Activated T-cell treated with anti-CD3 and anti-CD28 coated beads for 1 hour (primary cell): ENCODE data around the gene PHACTR4.
"Not testable (repeated sequence)": the region's sequence is repeated elsewhere in the genome, so short reads cannot be mapped to it uniquely, and the experiment has no call there.

Source experiments
- DNase-seq: peaks from one replicate; pipeline ENCODE4 v3.0.0-alpha.2; 2020; ENCODE audit warnings: low read depth

The PHACTR4 gene

DNA sequence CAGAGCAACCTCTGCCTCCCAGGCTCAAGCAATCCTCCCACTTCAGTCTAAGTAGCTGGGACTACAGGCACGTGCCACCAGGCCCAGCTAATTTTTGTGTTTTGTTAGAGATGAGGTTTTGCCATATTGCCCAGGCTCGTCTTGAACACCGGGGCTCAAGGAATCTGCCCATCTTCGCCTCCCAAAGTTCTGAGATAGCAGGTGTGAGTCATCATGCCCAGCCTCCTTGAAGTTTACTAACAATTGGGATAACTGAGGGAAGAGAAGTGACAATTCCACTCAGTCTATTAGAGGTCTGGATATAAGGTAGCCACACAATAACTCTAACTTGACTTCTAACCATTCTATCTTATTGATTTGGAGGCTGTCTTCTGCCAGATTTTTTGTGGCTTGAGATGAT, 130.0 kb downstream of the PHACTR4 start:
- no peak for DNase-seq

DNA sequence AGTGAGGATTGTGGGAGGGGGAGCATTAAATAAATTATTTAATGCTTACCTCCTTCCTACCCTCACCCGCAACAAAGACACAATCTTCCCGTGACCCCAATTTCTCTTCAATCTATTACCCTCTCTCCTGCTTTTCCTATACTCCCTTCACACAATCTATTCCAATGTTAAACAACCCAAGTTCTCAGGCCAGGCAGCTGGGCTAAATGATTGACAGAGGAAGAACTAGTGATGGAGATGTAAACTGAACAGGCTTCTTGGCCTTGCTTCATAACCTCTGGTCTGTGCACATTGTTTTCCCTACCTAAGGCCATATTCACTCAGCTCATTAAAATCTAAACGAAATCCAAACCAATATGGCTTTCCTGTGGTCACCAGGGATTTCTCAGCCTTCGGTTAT, 132.4 kb downstream of the PHACTR4 start:
- no peak for DNase-seq

DNA sequence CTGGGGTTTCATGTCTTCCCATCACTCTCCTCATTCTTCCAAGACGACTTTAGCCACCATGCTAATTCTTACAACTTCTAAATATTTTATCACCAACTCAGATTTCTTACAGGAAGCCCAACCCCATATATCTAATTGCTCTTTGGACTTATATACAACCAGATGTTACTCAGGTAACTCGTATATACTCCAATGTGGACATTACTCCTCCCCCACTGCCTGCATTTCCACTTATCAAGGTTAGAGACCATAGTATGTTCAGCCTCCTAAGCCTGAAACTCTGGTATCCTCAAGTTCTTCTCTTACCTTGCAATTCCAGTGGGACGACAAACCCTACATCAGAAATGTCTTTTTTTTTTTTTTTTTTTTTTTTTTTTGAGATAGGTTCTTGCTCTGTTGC, 133.6 kb downstream of the PHACTR4 start:
- DNase-seq = no peak

DNA sequence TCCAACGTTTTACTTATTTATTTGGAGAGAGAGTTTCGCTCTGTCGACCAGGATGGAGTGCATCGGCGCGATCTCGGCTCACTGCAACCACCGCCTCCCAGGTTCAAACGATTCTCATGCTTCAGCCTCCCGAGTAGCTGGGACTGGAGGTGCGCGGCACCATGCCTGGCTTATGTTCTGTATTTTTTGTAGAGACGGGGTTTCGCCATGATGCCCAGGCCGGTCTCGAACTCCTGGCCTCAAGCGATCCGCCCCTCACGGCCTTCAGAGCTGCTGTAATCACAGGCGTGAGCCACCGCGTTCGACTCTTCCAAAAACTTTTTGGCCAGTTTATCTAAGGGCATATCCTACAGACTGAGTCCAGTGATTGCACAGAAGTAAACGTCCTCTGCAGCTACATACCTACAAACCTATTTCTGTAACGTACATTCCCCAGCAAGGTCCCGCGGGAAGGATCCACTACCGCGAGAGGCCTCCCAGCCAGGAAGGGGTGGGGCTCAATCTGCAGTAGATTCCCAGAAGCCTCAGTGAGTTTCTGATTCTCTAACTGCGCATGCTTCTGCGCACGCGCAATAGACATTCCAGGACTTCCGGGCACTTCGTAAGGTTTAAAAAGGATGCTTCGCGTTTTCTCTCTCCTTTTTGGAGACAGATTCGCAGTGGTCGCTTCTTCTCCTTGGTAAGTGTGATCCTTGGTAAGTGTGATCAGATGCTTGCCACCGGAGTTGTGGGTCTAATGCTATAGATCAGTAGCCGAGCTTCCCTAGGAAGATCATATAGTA, 136.1 kb downstream of the PHACTR4 start, which contains the start of gene RCC1:
RCC1 (plus strand) TSS at position 638 of the 782 bp plus-strand sequence. CDS start 23,824 bp downstream, outside the sequence.
- peak; percentile 90 for DNase-seq

DNA sequence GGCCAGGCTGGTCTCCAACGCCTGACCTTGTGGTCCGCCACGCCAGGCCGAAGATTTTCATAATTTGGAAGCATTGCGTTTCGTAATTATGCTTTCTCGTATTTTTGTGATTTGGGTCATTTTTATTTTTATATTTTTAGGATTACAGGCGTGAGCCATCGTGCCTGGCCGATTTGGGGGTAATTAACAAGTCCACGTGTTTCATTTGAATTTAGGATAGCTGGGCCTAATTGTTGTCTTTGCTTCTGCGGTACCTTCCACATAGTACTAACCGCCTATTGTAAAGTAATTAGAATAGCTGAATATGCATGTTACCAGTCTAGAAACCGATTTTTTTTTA, 137.3 kb downstream of the PHACTR4 start:
- no peak for DNase-seq

DNA sequence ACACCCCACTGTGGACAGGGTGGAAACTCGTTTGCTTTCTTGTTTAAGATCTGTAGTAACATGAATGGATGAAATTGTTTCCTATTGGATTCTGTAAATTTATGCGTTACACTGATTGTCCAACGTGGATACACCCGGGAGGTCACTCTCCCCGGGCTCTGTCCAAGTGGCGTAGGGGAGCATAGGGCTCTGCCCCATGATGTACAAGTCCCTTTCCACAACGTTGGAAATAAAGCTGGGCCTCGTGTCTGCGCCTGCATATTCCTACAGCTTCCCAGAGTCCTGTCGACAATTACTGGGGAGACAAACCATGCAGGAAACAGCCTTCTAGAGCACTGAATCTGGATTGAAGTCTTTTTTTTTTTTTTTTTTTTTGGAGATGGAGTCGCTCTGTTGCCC, 137.7 kb downstream of the PHACTR4 start:
- DNase-seq = no peak

DNA sequence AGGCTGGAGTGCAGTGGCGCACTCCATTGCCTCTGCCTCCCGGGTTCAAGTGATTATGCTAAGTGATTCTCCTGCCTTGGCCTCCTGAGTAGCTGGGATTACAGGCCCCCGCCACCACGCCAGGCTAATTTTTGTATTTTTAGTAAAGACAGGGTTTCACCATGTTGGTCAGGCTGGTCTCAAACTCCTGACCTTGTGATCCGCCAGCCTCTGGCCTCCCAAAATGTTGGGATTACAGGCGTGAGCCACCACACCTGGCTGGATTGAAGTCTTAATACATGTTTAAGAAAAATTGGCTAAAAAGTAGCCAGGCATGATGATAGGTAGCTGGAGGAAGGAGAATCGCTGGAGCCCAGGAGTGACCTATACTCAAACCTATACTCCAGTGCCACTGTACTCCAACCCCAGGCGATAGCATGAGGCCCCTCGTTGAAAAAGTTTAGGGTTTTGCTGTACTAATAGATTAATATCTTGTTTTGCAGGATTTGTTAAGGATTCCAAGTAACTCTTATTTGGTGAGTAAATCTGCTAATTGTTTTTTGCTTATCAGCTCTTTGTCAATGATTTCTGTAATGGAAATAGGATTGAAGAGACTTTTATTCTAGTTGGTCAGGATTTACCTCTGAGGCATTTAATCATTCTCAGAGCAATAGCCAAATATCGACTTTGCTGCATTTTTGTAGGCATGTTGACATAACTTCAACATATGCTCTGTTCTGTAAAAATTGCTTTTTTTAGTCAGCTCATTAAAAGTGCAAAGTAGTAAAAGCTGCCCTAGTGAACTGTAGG, 138.3 kb downstream of the PHACTR4 start:
- no peak for DNase-seq

DNA sequence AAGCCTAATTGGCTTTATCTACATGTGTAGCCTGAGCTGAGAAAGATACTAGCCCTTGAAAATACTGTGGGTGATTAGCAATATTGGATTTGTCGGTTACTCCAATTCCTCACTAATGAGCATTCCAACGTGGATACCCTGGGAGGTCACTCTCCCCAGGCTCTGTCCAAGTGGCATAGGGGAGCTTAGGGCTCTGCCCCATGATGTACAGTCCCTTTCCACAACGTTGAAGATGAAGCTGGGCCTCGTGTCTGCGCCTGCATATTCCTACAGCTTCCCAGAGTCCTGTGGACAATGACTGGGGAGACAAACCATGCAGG, 138.9 kb downstream of the PHACTR4 start:
- DNase-seq = no peak

DNA sequence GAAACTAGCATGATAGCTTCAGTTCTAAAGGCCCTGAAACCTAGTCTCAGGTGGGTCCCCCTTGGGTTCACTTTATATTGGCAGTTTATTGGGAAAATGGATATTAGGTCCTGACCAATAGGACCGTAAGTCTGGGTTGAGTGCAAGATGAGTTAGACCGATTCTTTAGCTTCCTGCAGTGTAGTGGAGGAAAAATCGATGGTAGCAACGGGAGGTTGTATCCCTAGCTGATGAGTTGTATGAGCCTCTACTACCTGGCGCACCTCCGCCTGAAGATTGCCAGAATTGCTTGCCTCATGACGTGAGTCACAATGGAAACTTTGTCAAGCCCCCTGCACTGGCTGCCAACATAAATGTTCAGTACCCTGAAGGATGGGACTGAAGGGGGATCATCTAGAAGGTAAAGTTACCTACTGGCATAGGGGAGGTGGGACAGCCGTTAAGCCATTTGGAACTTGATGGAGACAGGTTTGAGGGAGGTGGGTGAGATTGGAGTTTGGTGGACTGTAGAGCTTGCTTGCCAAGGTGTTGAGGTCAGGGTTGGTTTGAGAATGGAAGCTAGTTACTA, 140.2 kb downstream of the PHACTR4 start:
- no peak for DNase-seq

DNA sequence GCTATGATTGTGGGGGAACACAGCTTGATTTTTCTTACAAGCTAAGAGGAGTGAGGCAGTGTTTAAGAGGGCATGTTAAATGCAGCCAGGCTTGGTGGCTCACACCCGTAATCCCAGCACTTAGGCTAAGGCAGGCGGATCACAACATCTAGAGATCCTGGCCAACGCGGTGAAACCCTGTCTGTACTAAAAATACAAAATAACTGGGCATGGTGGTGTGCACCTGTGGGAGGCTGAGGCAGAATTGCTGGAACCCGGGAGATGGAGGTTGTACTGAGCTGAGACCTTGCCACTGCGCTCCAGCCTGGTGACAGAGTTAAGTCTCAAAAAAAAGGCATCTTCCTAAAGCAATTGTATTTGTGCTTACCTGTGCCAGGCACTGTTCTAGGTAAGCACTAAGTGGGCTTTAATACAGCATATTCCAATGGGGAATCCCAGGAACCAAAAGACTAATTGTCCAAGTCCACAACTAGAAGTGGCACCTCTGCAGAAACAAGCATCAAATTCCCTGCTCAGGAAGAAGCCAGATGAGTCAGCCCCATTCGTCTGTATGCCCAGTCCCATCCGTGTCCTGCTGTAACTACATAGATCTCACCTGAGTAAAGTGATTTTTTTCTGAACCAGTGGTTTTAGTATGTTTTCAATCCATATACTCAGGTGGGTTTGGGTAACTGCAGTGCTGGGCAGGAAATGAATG, 140.9 kb downstream of the PHACTR4 start:
- no peak for DNase-seq

DNA sequence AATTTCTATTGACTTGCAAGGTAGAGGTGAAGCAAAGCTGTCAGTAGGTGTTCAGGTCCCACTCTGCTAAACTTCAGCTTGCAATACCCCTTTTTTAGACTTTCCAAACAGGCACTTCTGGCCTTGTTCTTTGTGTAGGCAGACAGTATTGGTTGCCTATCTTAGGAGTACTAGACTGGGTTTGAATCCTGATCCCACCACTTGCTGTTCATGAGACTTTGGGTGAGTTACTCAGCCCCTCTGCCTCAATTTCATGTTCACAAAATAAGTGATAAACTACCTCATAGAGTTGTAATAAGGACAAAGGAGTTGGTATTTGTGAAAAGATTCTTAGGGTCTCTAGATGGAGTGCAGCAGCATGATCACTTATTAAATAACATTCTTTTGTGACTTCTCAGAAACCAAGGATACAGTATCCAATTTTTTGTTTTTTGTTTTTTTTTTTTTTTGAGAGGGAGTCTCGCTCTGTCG, 141.5 kb downstream of the PHACTR4 start:
- no peak for DNase-seq

DNA sequence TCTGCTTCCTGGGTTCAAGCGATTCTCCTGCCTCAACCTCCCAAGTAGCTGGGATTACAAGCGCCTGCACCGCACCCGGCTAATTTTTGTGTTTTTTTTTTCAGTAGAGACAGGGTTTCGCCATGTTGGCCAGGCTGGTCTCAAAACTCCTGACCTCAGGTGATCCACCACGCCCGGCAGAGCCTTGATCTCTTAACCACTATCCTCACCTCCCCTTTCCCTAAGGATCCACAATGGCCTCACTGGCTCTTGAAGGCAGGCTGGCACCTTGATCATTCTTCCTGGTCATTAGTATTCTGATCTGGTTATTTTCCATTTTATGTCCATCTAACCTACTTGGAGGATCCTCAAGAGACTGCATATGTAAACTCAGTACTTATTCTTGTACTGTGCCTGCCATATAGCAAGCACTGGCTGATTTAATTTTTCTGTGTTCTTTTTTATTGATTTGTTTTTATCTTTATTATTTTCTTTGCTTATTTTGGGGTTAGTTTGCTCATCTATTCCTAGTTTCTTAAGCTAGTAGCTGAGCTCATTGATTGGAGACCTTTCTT, 142.6 kb downstream of the PHACTR4 start:
- DNase-seq = no peak

DNA sequence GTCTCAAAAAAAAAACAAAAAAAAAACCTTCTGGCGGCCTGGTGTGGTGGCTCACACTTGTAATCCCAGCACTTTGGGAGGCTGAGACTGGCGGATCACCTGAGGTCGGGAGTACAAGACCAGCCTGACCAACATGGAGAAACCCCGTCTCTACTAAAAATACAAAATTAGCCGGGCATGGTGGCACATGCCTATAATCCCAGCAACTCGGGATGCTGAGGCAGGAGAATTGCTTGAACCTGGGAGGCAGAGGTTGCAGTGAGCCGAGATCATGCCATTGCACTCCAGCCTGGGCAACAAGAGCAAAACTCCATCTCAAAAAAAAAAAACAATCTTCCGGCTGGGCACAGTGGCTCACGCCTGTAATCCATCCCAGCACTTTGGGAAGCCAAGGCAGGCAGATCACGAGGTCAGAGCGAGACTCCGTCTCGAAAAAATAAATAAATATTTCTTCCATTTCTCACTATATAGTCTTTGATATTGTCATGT, 144.9 kb downstream of the PHACTR4 start:
- not testable (repeated sequence) for DNase-seq

DNA sequence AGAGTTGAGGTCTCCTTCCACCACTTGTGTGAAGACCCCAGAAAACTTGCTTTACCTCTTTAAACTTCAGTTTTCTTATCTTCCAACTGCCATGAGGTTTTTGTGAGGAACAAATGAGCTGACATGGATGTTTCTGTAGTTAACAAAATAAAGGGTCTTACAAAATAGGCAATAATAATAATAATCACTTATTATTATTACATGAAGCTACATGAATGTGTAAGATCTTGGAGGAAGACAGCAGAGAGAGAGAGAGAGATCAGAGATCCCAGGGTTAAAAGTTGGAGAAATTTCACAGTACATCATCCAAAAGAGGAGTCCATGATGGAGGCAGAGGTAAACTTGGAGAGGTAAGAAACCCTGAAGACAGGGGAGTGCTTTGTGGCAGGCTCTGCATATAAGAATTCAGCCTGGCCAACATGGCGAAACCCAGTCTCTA, 147.0 kb downstream of the PHACTR4 start:
- no peak for DNase-seq

DNA sequence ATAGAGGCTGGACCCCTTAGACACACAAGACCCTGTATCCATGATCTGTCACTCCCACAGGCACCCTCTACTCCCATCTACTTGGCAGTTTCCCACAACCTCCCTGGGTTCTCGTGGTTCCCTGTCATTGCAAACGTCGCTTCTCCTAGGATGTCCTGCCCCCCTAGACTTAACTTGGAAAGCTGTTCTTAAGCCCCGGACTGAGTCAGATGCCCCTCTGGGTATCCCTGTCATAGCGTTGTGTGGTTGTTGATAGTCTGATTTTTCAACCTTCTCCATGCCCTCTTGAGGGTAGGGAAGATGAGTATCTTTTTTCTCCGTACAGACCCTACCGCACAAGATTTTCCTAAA, 148.1 kb downstream of the PHACTR4 start:
- DNase-seq = no peak

DNA sequence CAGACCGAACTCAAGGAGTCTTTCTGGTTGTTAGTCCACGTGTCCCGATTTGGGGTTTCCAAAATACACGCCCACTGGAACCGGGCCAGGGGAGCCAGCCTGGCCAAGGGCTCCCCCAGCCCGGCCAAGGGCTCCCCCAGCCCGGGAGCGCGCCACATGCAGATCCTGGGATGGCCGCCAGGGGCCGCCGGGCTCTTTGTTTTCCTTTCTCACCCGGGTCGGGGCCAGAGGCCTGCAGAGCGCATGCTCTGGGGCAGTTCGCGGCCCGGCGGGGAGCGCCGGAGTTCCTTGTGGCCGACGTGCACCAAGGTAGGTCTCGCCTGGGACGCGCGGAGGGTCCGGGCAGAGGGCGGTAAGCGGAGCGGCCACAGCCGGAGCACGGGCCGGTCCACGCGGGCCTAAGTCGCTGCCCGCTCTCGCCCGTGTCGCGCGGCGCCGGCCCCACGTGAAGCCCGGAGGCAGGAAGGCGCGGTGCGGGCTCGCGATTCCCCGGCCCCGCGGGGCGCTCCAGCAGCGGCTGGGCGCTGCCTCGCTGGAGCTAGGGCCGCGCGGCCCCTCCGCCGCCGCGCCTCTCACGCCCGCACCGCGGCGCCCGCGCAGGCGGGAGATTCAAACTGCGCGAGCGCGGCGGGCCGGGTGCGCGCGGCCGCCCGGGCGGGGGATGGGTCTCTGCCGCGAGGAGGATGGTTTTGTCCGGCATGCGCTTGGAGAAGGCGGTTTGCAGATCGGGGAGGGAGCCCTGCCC, 148.6 kb downstream of the PHACTR4 start:
- DNase-seq = peak; percentile 87

DNA sequence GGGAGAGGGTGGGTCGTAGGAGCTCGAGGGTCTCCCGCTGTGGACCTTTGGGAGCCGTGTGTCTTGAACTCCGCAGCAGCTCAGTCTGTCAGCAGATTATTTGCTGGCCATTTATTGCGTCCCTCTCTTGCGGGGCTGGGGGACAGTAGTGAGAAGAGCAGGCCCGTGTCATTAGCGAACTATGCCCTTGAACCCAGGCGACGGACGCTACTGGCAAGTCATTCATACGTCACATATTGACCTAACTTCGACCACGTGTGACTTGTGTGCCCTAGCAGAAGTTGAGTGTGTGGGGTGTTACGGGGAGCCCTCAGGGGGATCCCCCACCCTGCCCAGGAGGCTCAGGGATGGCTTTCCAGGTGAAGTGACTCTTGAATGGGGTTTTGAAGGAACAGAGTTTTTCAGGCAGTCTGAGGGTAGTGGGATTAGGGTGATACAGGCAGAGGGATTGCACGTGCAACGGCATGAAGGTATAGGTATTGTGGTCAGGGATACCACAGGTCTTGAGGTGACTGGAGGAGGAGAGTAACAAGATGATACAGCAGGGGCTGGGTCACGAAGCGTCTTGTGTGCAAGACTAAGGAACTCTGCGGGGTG, 149.3 kb downstream of the PHACTR4 start:
- no peak for DNase-seq

DNA sequence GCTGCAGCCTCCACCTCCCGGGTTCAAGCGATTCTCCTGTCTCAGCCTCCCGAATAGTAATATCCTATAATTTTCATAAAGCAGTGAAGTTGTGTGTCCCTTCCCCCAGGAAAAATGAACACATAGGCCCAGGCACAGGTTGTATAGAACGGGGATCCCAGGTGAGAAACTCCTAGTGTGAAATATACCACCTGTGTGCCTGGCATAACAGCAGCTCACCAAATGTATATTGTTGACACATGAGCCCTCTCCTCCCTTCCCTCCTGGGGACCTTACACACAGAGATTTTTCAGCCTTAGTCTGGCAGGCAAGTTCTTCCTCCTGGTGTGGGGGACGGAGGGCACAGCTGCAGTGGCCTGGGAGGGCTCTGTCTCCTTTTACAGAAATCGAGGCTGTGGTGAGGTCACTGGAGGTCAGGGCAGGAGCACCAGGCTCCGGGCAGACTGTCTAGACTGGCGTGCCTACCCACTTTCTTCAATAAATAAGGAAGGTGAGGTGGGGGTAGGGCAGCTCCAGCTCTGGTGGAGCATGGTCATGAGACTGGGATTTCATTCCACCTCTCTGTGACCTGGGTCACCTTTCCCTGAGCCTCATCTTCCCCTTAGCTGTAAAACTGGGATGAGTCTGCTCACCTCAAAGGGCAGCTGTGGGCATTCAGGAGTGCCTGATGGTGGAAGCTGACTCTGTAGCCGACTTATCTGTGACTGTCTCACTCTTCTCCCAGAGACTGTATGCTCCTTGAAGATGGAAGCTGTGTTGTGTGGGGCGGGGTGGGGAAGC, 150.6 kb downstream of the PHACTR4 start:
- no peak for DNase-seq

DNA sequence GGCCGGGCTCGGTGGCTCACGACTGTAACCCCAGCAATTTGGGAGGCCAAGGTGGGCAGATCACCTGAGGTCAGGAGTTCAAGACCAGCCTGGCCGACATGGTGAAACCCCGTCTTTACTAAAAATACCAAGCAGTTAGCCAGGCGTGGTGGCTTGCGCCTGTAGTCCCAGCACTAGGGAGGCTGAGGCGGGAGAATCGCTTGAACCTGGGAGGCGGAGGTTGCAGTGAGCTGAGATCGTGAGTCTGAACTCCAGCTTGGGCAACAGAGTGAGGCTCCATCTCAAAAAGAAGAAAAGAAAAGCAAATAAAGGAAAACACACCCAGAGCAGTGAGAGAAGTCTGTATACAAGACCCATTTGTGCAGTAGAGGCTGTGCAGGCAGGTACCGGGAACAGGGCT, 151.3 kb downstream of the PHACTR4 start:
- DNase-seq = not testable (repeated sequence)

DNA sequence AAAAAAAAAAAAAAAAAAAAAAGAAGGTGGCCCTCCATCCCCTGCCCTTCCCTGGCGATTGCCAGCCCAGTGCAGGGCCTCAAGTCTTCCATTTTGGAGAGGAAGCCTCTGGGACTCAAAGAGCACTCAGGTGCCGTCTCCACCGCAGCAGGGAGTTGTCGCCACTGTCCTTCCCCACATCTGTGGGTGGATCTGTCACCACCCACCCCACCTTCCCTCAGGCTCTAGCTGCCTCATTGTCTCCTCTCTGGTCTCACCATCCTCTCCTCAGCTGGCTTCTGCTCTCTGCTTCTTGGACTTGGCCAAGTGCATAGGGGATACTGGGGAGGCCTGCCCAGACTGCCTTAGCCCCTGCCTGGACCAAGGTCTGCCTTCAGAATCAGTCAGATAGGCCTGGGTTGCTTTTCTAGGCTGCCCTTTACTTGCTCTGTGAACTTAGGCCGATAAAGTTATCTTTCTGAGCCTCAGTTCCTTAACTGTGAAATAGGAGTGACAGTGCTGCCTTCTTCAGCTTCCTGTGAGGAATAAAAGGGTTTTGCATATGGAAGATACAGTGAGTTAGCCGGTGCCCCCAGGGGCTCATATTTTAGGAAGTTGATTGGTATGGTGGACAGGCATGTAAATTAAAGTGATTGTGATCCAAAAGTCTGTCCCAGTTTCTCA, 152.1 kb downstream of the PHACTR4 start:
- DNase-seq = no peak
